H1 (cell line): ENCODE data around the gene GLP1R. TPM values are rescaled to one million over a fixed set of nuclear protein-coding genes. Genes with fewer than 3 reads are reported as not detected.

Source experiments
- CTCF ChIA-PET: fragments of 300-600 bp; sonication (Branson Sonifier 250); formaldehyde crosslinking; loops from one replicate; lab custom pipeline; 2021; ENCODE audit not compliant: partially characterized antibody; lab: Charles Lee
- POLR2A ChIA-PET: fragments of 300-600 bp; sonication (Branson Sonifier 250); formaldehyde crosslinking; loops from one replicate; lab custom pipeline; 2021; ENCODE audit warnings: inconsistent platforms; ENCODE audit not compliant: partially characterized antibody; lab: Charles Lee
- DNase-seq, 2 experiments: peaks; one replicate each; pipeline versions ENCODE4 v3.0.0 to v3.0.0-alpha.2; 2010 to 2022; ENCODE audit warnings: low spot score in 2 of 2, low read depth in 1 of 2, mixed read lengths in 1 of 2
- FAIRE-seq: peaks from 2 replicates; lab custom pipeline; 2011; peaks lifted over from hg19 to GRCh38; lab: Jason Lieb, UNC
- H2AFZ ChIP-seq: 2 replicates; pipeline ENCODE4 v1.8.1; 2012; ENCODE audit warnings: low read length, inconsistent platforms
- H2AK5ac ChIP-seq: 2 replicates; pipeline ENCODE4 v1.6.1; 2013; ENCODE audit warnings: low read depth, low read length
- H2BK120ac ChIP-seq: replicated peaks from 2 replicates; pipeline ENCODE3; 2013; ENCODE audit warnings: low read depth, low read length, inconsistent platforms
- H2BK12ac ChIP-seq: 2 replicates; pipeline ENCODE4 v1.6.1; 2013; ENCODE audit warnings: low read depth, low read length
- H2BK15ac ChIP-seq: 2 replicates; pipeline ENCODE4 v1.6.1; 2013; ENCODE audit warnings: low read length
- H2BK20ac ChIP-seq: 2 replicates; pipeline ENCODE4 v1.6.1; 2013; ENCODE audit warnings: low read length
- H2BK5ac ChIP-seq: 2 replicates; pipeline ENCODE4 v1.6.1; 2013; ENCODE audit warnings: low read depth, low read length
- H3K14ac ChIP-seq: 2 replicates; pipeline ENCODE4 v1.6.1; 2013; ENCODE audit warnings: inconsistent platforms; ENCODE audit not compliant: insufficient read length
- H3K18ac ChIP-seq: 2 replicates; pipeline ENCODE4 v1.6.1; 2013; ENCODE audit warnings: low read length; ENCODE audit errors: extremely low read depth
- H3K23ac ChIP-seq: 2 replicates; pipeline ENCODE4 v1.6.1; 2013; ENCODE audit warnings: inconsistent platforms; ENCODE audit not compliant: insufficient read length
- H3K23me2 ChIP-seq: 2 replicates; pipeline ENCODE4 v1.6.1; 2013; ENCODE audit warnings: low read depth, low read length
- H3K27ac ChIP-seq: 2 replicates; pipeline ENCODE4 v1.6.1; 2011; ENCODE audit warnings: low read depth, low read length, inconsistent platforms
- H3K27me3 ChIP-seq, 4 experiments: replicated peaks in 1 of 4; 1 replicate in 1 of 4; 2 replicates in 3 of 4; pipeline versions ENCODE4 v1.6.1 to v1.8.1; 2011 to 2013; ENCODE audit warnings: low read length in 3 of 4, mild to moderate bottlenecking in 3 of 4, inconsistent platforms in 2 of 4, mixed read lengths in 2 of 4, moderate library complexity in 1 of 4; ENCODE audit not compliant: control insufficient read depth in 3 of 4, insufficient read depth in 3 of 4; ENCODE audit errors: extremely low read depth in 1 of 4
- H3K36me3 ChIP-seq, 4 experiments: 2 replicates each; pipeline versions ENCODE4 v1.6.1 to v1.8.1; 2011 to 2013; ENCODE audit warnings: mild to moderate bottlenecking in 4 of 4, low read length in 3 of 4, moderate library complexity in 2 of 4, control low read depth in 1 of 4, inconsistent platforms in 1 of 4; ENCODE audit not compliant: insufficient read depth in 4 of 4, control insufficient read depth in 2 of 4
- H3K4ac ChIP-seq: replicated peaks from 2 replicates; pipeline ENCODE3; 2013; ENCODE audit warnings: low read length, low read depth, mixed read lengths, inconsistent platforms; ENCODE audit not compliant: insufficient read length
- H3K4me1 ChIP-seq, 4 experiments: replicated peaks in 1 of 4; 1 replicate in 1 of 4; 2 replicates in 3 of 4; pipeline versions ENCODE4 v1.6.1 to v1.8.1; 2011 to 2013; ENCODE audit warnings: low read length in 3 of 4, inconsistent platforms in 2 of 4, mixed read lengths in 1 of 4; ENCODE audit not compliant: insufficient read depth in 4 of 4, control insufficient read depth in 3 of 4
- H3K4me2 ChIP-seq, 2 experiments: 2 replicates each; pipeline versions ENCODE4 v1.6.1 to v1.8.1; 2011 to 2013; ENCODE audit warnings: low read depth in 2 of 2, low read length in 2 of 2, control low read depth in 1 of 2, inconsistent platforms in 1 of 2, mild to moderate bottlenecking in 1 of 2; ENCODE audit not compliant: insufficient read depth in 1 of 2
- H3K4me3 ChIP-seq, 4 experiments: fragments of 200-600, 300-600 bp in 1 of 4; sonication (generic), shearing (Covaris generic), sonication (Bioruptor Twin) in 1 of 4; 2 replicates each; pipeline versions ENCODE4 v1.5.1 to v1.8.1; 2011 to 2016; ENCODE audit warnings: low read length in 4 of 4, low read depth in 3 of 4, control low read depth in 2 of 4, inconsistent platforms in 2 of 4, mild to moderate bottlenecking in 2 of 4, mixed read lengths in 1 of 4, moderate library complexity in 1 of 4; ENCODE audit not compliant: insufficient read depth in 2 of 4; ENCODE audit errors: extremely low read depth in 1 of 4
- H3K56ac ChIP-seq: replicated peaks from 2 replicates; pipeline ENCODE3; 2013; ENCODE audit warnings: low read depth, mild to moderate bottlenecking, mixed read lengths, low read length, inconsistent platforms; ENCODE audit not compliant: insufficient read length
- H3K79me1 ChIP-seq: 2 replicates; pipeline ENCODE4 v1.6.1; 2013; ENCODE audit warnings: low read depth, low read length, control low read depth
- H3K79me2 ChIP-seq, 2 experiments: 2 replicates each; pipeline versions ENCODE4 v1.6.1 to v1.8.1; 2012 to 2013; ENCODE audit warnings: low read length in 2 of 2, mild to moderate bottlenecking in 2 of 2, inconsistent platforms in 1 of 2; ENCODE audit not compliant: insufficient read depth in 2 of 2, control insufficient read depth in 1 of 2
- H3K9ac ChIP-seq, 4 experiments: replicated peaks in 1 of 4; 1 replicate in 1 of 4; 2 replicates in 3 of 4; pipeline versions ENCODE4 v1.6.1 to v1.8.1; 2011 to 2013; ENCODE audit warnings: low read depth in 3 of 4, low read length in 3 of 4, control low read depth in 2 of 4, mild to moderate bottlenecking in 2 of 4, moderate library complexity in 2 of 4, inconsistent platforms in 1 of 4; ENCODE audit errors: extremely low read depth in 1 of 4
- H3K9me3 ChIP-seq, 2 experiments: 2 replicates each; pipeline versions ENCODE4 v1.6.1 to v1.8.1; 2012 to 2013; ENCODE audit warnings: mild to moderate bottlenecking in 2 of 2, moderate library complexity in 2 of 2, control low read depth in 1 of 2, inconsistent platforms in 1 of 2, low read depth in 1 of 2, low read length in 1 of 2, mixed read lengths in 1 of 2; ENCODE audit not compliant: insufficient read depth in 2 of 2
- H4K20me1 ChIP-seq, 2 experiments: replicated peaks in 1 of 2; 2 replicates each; pipeline versions ENCODE3 to v1.8.1; 2011 to 2013; ENCODE audit warnings: inconsistent platforms in 2 of 2, low read length in 2 of 2, mild to moderate bottlenecking in 1 of 2; ENCODE audit not compliant: insufficient read depth in 2 of 2, control insufficient read depth in 1 of 2
- H4K5ac ChIP-seq: 2 replicates; pipeline ENCODE4 v1.6.1; 2013; ENCODE audit warnings: low read length, low read depth, mixed read lengths, inconsistent platforms; ENCODE audit not compliant: insufficient read length
- H4K8ac ChIP-seq: 2 replicates; pipeline ENCODE4 v1.8.0; 2013; ENCODE audit warnings: mild to moderate bottlenecking, moderate library complexity, low read length, inconsistent platforms; ENCODE audit not compliant: insufficient read depth; ENCODE audit errors: extremely low read depth
- H4K91ac ChIP-seq: replicated peaks from 2 replicates; pipeline ENCODE3; 2013; ENCODE audit warnings: low read length, mixed read lengths, inconsistent platforms; ENCODE audit not compliant: insufficient read length
- CBX5 ChIP-seq: fragments of 300-800, 300-1000 bp; sonication (generic); IDR thresholded peaks from 2 replicates; pipeline ENCODE4 v1.7.1; 2016; ENCODE audit warnings: antibody characterized with exemption, low read length, low read depth
- CEBPB ChIP-seq: IDR thresholded peaks from 2 replicates; pipeline ENCODE4 v1.6.1; 2012; ENCODE audit warnings: low read depth, low read length
- CHD1 ChIP-seq: IDR thresholded peaks from 2 replicates; pipeline ENCODE4 v1.6.1; 2012; ENCODE audit warnings: low read depth, low read length, improper control_type of control experiment
- CHD2 ChIP-seq: IDR thresholded peaks from 2 replicates; pipeline ENCODE4 v1.6.1; 2012; ENCODE audit warnings: low read length, improper control_type of control experiment
- EP300 ChIP-seq, 2 experiments: IDR thresholded peaks; 1 replicate in 1 of 2; 2 replicates in 1 of 2; pipeline ENCODE4 v1.6.1; 2011 to 2012; ENCODE audit warnings: low read depth in 2 of 2, low read length in 2 of 2, mild to moderate bottlenecking in 2 of 2, borderline replicate concordance in 1 of 2, inconsistent platforms in 1 of 2, moderate library complexity in 1 of 2
- EZH2 ChIP-seq: fragments of 200-600 bp; sonication (generic); IDR thresholded peaks from 2 replicates; pipeline ENCODE4 v1.7.1; 2012; ENCODE audit warnings: low read depth, mild to moderate bottlenecking, moderate library complexity, low read length, inconsistent platforms; ENCODE audit not compliant: severe bottlenecking
- FOSL1 ChIP-seq: IDR thresholded peaks from 2 replicates; pipeline ENCODE4 v1.6.1; 2011; ENCODE audit warnings: mild to moderate bottlenecking, low read depth, low read length, moderate library complexity; ENCODE audit not compliant: insufficient read depth
- JUND ChIP-seq: IDR thresholded peaks from 2 replicates; pipeline ENCODE4 v1.6.1; 2011; ENCODE audit warnings: mild to moderate bottlenecking, improper control_type of control experiment, low read length
- KDM5A ChIP-seq: fragments of 200-600 bp; IDR thresholded peaks from 2 replicates; pipeline ENCODE4 v1.7.1; 2012; ENCODE audit warnings: mild to moderate bottlenecking, low read length, inconsistent platforms, mixed read lengths
- POLR2A ChIP-seq, 2 experiments: IDR thresholded peaks; 1 replicate in 1 of 2; 2 replicates in 1 of 2; pipeline ENCODE4 v1.6.1; 2011; ENCODE audit warnings: low read depth in 2 of 2, low read length in 2 of 2, mild to moderate bottlenecking in 2 of 2; ENCODE audit errors: control extremely low read depth in 1 of 2
- SAP30 ChIP-seq: fragments of 300-600 bp; sonication (generic); IDR thresholded peaks from 2 replicates; pipeline ENCODE4 v1.7.1; 2012; ENCODE audit warnings: low read length, moderate library complexity, mild to moderate bottlenecking, inconsistent platforms; ENCODE audit not compliant: insufficient read depth, insufficient replicate concordance
- SP1 ChIP-seq: IDR thresholded peaks from 2 replicates; pipeline ENCODE4 v1.6.1; 2011; ENCODE audit warnings: low read depth, low read length
- SP4 ChIP-seq: IDR thresholded peaks from 2 replicates; pipeline ENCODE4 v1.6.1; 2012; ENCODE audit warnings: low read length, inconsistent platforms
- TAF1 ChIP-seq: IDR thresholded peaks from 2 replicates; pipeline ENCODE4 v1.6.1; 2011; ENCODE audit warnings: mild to moderate bottlenecking, low read depth, low read length
- TAF7 ChIP-seq: optimal IDR thresholded peaks from 2 replicates; pipeline ENCODE3; 2011; ENCODE audit warnings: low read depth, mild to moderate bottlenecking, inconsistent platforms, low read length, moderate library complexity, borderline replicate concordance
- TCF12 ChIP-seq: IDR thresholded peaks from 2 replicates; pipeline ENCODE4 v1.6.1; 2011; ENCODE audit warnings: low read depth, mild to moderate bottlenecking, low read length
- WGBS, 2 experiments: shearing (Covaris generic) in 1 of 2; methylation state at CpG; one replicate each; pipeline versions ENCODE4 v1.1.6 to v1.1.7; 2013 to 2015; ENCODE audit warnings: low lambda C conversion rate in 2 of 2, mixed read lengths in 2 of 2, inconsistent platforms in 1 of 2, low coverage in 1 of 2, missing lambda C conversion rate in 1 of 2; ENCODE audit not compliant: insufficient replicate concordance in 2 of 2, insufficient coverage in 1 of 2, insufficient read length in 1 of 2; ENCODE audit errors: extremely low coverage in 1 of 2, missing lambda C conversion rate in 1 of 2; 5-methylcytosine and 5-hydroxymethylcytosine counted together
- polyA plus RNA-seq, 7 experiments: library from polyadenylated mRNA; depleted of rRNA in 3 of 7; stranded (reverse) in 5 of 7; unstranded in 2 of 7; fragments of >200 nt in 5 of 7; fragments of 200-250 nt in 2 of 7; gene quantifications; 1 replicate in 5 of 7; 2 replicates in 1 of 7; 4 replicates in 1 of 7; pipeline versions ENCODE4 v1.2.1 to v1.2.3, GENCODE V29; 2011 to 2013; ENCODE audit warnings: missing spikeins in 2 of 7, mixed read lengths in 2 of 7
- total RNA-seq: library from RNA; stranded (reverse); fragmentation: NEBNext Ultra II Directional; extraction: Animal tissue kit (Norgen Biotek cat#: 25700); gene quantifications from 2 replicates; pipeline ENCODE4 v1.2.1, GENCODE V29; 2021

The GLP1R gene
- total and polyA plus RNA-seq, 2 of the 8 experiments (the other 6 are each of a cell fraction or from before 2014, with no cell fraction given): 2.6 to 2.7 TPM

GRCh38 chr6:39128106-39128505, 79.5 kb downstream of the GLP1R start:
- Histone ChIP-seq H2BK5ac (no peak overlapping the region), H3K18ac (no peak overlapping the region), H3K14ac (no peak overlapping the region), H4K91ac (no peak overlapping the region), H2BK120ac (no peak overlapping the region), H3K4me2 (no peak overlapping the region), H3K4me3 (no peak overlapping the region), H3K79me2 (no peaks in the 10 kb centered on the region), H3K4me1 (peaks cover 0 to 5% (median 0%) of the 10 kb centered on the region in 4 experiments; a peak in 1 of 7 replicates), H2BK12ac (no peak overlapping the region), H2AFZ (no peak overlapping the region), H2BK20ac (no peak overlapping the region), H3K56ac (no peak overlapping the region), H3K9ac (no peak overlapping the region), H2BK15ac (no peak overlapping the region), H3K36me3 (no peaks in the 10 kb centered on the region), H3K4ac (no peak overlapping the region), H2AK5ac (no peak overlapping the region), H3K27me3 (peaks cover 0 to 1% (median 0%) of the 10 kb centered on the region in 4 experiments; a peak in 2 of 7 replicates), H3K27ac (no peak overlapping the region), H3K79me1 (no peaks in the 10 kb centered on the region), H3K23ac (no peak overlapping the region), H4K5ac (no peak overlapping the region), H4K8ac (no peak overlapping the region), H3K9me3 (no peaks in the 10 kb centered on the region; a peak in 1 of 4 replicates), H4K20me1 (no peaks in the 10 kb centered on the region), H3K23me2 (no peaks in the 10 kb centered on the region)
- POLR2A ChIA-PET: no interaction called here
- FAIRE-seq (no peak), DNase-seq (no peak)
- WGBS, 2 experiments: 80% methylated on average over 3 of the region's 3 CpGs; no CpG with 5 or more reads in 1 of the 2 experiments
- CTCF ChIA-PET: interaction anchor here (0.6 to 2.6 kb wide), 5 partner anchors 25 to 324 kb away, joined by 3 to 10 read pairs (median 3); no protein-coding TSS in a partner anchor
- no peak for TF ChIP-seq CEBPB
- no peak for TF ChIP-seq CHD1
- no peak for TF ChIP-seq EZH2
- TF ChIP-seq SP4: no peak
- TF ChIP-seq POLR2A (IDR thresholded peaks at IDR 0.05; ENCODE audit: control extremely low read depth in 1 of 2, low read depth in 2 of 2, low read length in 2 of 2): no peak
- TF ChIP-seq KDM5A: no peak
- TF ChIP-seq TAF7: no peak
- no peak for TF ChIP-seq TCF12
- no peak for TF ChIP-seq JUND
- no peak for TF ChIP-seq CBX5
- no peak for TF ChIP-seq SP1
- no peak for TF ChIP-seq SAP30
- TF ChIP-seq CHD2: no peak
- TF ChIP-seq TAF1: no peak
- TF ChIP-seq FOSL1: no peak
- TF ChIP-seq EP300 (IDR thresholded peaks at IDR 0.05; ENCODE audit: borderline replicate concordance in 1 of 2, low read depth in 2 of 2, low read length in 2 of 2): no peak
